Mesendoderm (in vitro differentiated cells): Measurements from ENCODE around the gene PKN2.

Experiments used
- DNase-seq: peaks from one replicate; pipeline ENCODE4 v3.0.0; 2013
- H2AK5ac ChIP-seq: 2 replicates; pipeline ENCODE4 v1.6.1; 2013; ENCODE audit warnings: low read length, inconsistent platforms
- H2BK120ac ChIP-seq: 2 replicates; pipeline ENCODE4 v1.6.1; 2013; ENCODE audit warnings: low read depth, mild to moderate bottlenecking, low read length, moderate library complexity, mixed read lengths
- H2BK15ac ChIP-seq: replicated peaks from 2 replicates; pipeline ENCODE4 v1.6.1; 2013; ENCODE audit warnings: low read depth, mild to moderate bottlenecking, moderate library complexity
- H2BK5ac ChIP-seq: 2 replicates; pipeline ENCODE4 v1.6.1; 2013; ENCODE audit warnings: low read length, inconsistent platforms
- H3K18ac ChIP-seq: 2 replicates; pipeline ENCODE4 v1.6.1; 2013; ENCODE audit warnings: mild to moderate bottlenecking, low read length, mixed read lengths
- H3K23ac ChIP-seq: one replicate; pipeline ENCODE4 v1.6.1; 2013; ENCODE audit warnings: low read length
- H3K27ac ChIP-seq: 2 replicates; pipeline ENCODE4 v1.5.1; 2013; ENCODE audit warnings: low read depth, mild to moderate bottlenecking, inconsistent platforms, low read length, moderate library complexity
- H3K27me3 ChIP-seq: 2 replicates; pipeline ENCODE4 v1.6.1; 2013; ENCODE audit warnings: low read length, control low read depth, mild to moderate bottlenecking, inconsistent platforms; ENCODE audit not compliant: insufficient read depth, poor library complexity
- H3K36me3 ChIP-seq: 2 replicates; pipeline ENCODE4 v1.6.1; 2013; ENCODE audit warnings: low read length, inconsistent platforms; ENCODE audit not compliant: control insufficient read depth, insufficient read depth
- H3K4ac ChIP-seq: one replicate; pipeline ENCODE4 v1.6.1; 2013; ENCODE audit warnings: low read depth, mild to moderate bottlenecking, low read length, moderate library complexity
- H3K4me1 ChIP-seq: 2 replicates; pipeline ENCODE4 v1.6.1; 2013; ENCODE audit warnings: low read depth, low read length, inconsistent platforms; ENCODE audit not compliant: control insufficient read depth
- H3K4me2 ChIP-seq: 2 replicates; pipeline ENCODE4 v1.6.1; 2013; ENCODE audit warnings: low read length
- H3K4me3 ChIP-seq: 2 replicates; pipeline ENCODE4 v1.5.1; 2013; ENCODE audit warnings: mild to moderate bottlenecking, low read length
- H3K56ac ChIP-seq: one replicate; pipeline ENCODE4 v1.6.1; 2013; ENCODE audit warnings: low read length
- H3K79me1 ChIP-seq: 2 replicates; pipeline ENCODE4 v1.6.1; 2013; ENCODE audit warnings: low read length, inconsistent platforms
- H3K79me2 ChIP-seq: 2 replicates; pipeline ENCODE4 v1.6.1; 2013; ENCODE audit warnings: mild to moderate bottlenecking, low read length; ENCODE audit not compliant: control insufficient read depth, insufficient read depth
- H3K9ac ChIP-seq: 2 replicates; pipeline ENCODE4 v1.6.1; 2013; ENCODE audit warnings: low read length, inconsistent platforms
- H4K5ac ChIP-seq: one replicate; pipeline ENCODE4 v1.6.1; 2013; ENCODE audit warnings: low read length
- H4K8ac ChIP-seq: one replicate; pipeline ENCODE4 v1.6.1; 2013; ENCODE audit warnings: low read depth, mild to moderate bottlenecking, control low read depth, low read length, moderate library complexity
- WGBS: extraction: QIAGEN DNeasy Blood & Tissue Kit; methylation state at CpG from one replicate; pipeline ENCODE4 v1.1.7; 2013; ENCODE audit warnings: low lambda C conversion rate, missing lambda C conversion rate; ENCODE audit not compliant: insufficient coverage; ENCODE audit errors: extremely low coverage; 5-methylcytosine and 5-hydroxymethylcytosine counted together

The PKN2 gene

GRCh38 chr1:88655140-88655539 lies 28.9 kb upstream of the PKN2 start:
- H2BK120ac ChIP-seq, result no peak overlapping the region
- no peak for DNase-seq
- no CpG with 5 or more reads among the region's 1 CpG for WGBS

GRCh38 chr1:88655685-88656299 lies 28.3 kb upstream of the PKN2 start:
- no peaks in the 10 kb centered on the region for H3K79me2 ChIP-seq
- no peak overlapping the region for H4K5ac ChIP-seq
- H3K27ac ChIP-seq, result no peak overlapping the region
- no peak overlapping the region for H3K9ac ChIP-seq
- no peaks in the 10 kb centered on the region for H3K36me3 ChIP-seq
- H3K18ac ChIP-seq, result no peak overlapping the region
- H3K4ac ChIP-seq, result no peak overlapping the region
- H4K8ac ChIP-seq, result no peak overlapping the region
- H3K27me3 ChIP-seq, result no peaks in the 10 kb centered on the region
- WGBS, result no CpG with 5 or more reads among the region's 3 CpGs
- H2BK120ac ChIP-seq, result no peak overlapping the region
- no peak overlapping the region for H3K4me3 ChIP-seq
- H3K79me1 ChIP-seq, result no peaks in the 10 kb centered on the region
- no peak overlapping the region for H2BK15ac ChIP-seq
- no peak overlapping the region for H3K23ac ChIP-seq
- DNase-seq, result no peak
- H3K56ac ChIP-seq, result no peak overlapping the region
- H3K4me1 ChIP-seq, result peaks cover 2% of the 10 kb centered on the region
- H2BK5ac ChIP-seq, result no peak overlapping the region
- no peak overlapping the region for H3K4me2 ChIP-seq
- H2AK5ac ChIP-seq, result no peak overlapping the region

More at GRCh38 chr1:88655140-88655539, 28.9 kb upstream of the PKN2 start:
- Histone ChIP-seq H3K56ac (no peak overlapping the region), H3K4ac (no peak overlapping the region), H3K4me1 (peaks cover 2% of the 10 kb centered on the region), H3K79me2 (no peaks in the 10 kb centered on the region), H3K36me3 (no peaks in the 10 kb centered on the region), H3K4me3 (no peak overlapping the region), H3K27me3 (no peaks in the 10 kb centered on the region), H3K9ac (no peak overlapping the region), H3K23ac (no peak overlapping the region), H4K5ac (no peak overlapping the region), H3K4me2 (no peak overlapping the region), H3K79me1 (no peaks in the 10 kb centered on the region), H2BK15ac (no peak overlapping the region), H3K18ac (no peak overlapping the region), H2BK5ac (no peak overlapping the region), H4K8ac (no peak overlapping the region), H3K27ac (no peak overlapping the region), H2AK5ac (no peak overlapping the region)

- Histone ChIP-seq H3K4me3 (no peak overlapping the region), H4K8ac (no peak overlapping the region), H3K27me3 (no peaks in the 10 kb centered on the region), H2AK5ac (no peak overlapping the region), H4K5ac (no peak overlapping the region), H3K4me2 (no peak overlapping the region), H3K4ac (no peak overlapping the region), H3K18ac (no peak overlapping the region), H3K27ac (no peak overlapping the region), H2BK5ac (no peak overlapping the region), H2BK120ac (no peak overlapping the region), H3K56ac (no peak overlapping the region), H3K23ac (no peak overlapping the region), H3K36me3 (no peaks in the 10 kb centered on the region), H2BK15ac (no peak overlapping the region), H3K4me1 (no peaks in the 10 kb centered on the region), H3K79me2 (no peaks in the 10 kb centered on the region), H3K9ac (no peak overlapping the region), H3K79me1 (no peaks in the 10 kb centered on the region)
- DNase-seq, result no peak
- no CpG with 5 or more reads among the region's 3 CpGs for WGBS
These were observed 25.7 kb upstream of the PKN2 start for GRCh38 chr1:88658419-88658818.

- Histone ChIP-seq H3K36me3 (no peaks in the 10 kb centered on the region), H3K18ac (no peak overlapping the region), H3K56ac (no peak overlapping the region), H4K8ac (no peak overlapping the region), H3K9ac (no peak overlapping the region), H2BK120ac (no peak overlapping the region), H3K27ac (no peak overlapping the region), H3K4me2 (no peak overlapping the region), H3K27me3 (no peaks in the 10 kb centered on the region), H3K79me2 (no peaks in the 10 kb centered on the region), H2AK5ac (no peak overlapping the region), H3K79me1 (no peaks in the 10 kb centered on the region), H2BK5ac (no peak overlapping the region), H2BK15ac (no peak overlapping the region), H3K4me3 (no peak overlapping the region), H3K4ac (no peak overlapping the region), H3K4me1 (no peaks in the 10 kb centered on the region), H3K23ac (no peak overlapping the region), H4K5ac (no peak overlapping the region)
- no peak for DNase-seq
These were observed 24.5 kb upstream of the PKN2 start for GRCh38 chr1:88659552-88659951.

GRCh38 chr1:88661188-88661587 lies 22.9 kb upstream of the PKN2 start:
- peak overlapping the region; percentile 57 for H2BK15ac ChIP-seq
- no peaks in the 10 kb centered on the region for H3K36me3 ChIP-seq
- H3K56ac ChIP-seq, result no peak overlapping the region
- no peak overlapping the region for H2AK5ac ChIP-seq
- H4K8ac ChIP-seq, result no peak overlapping the region
- H3K18ac ChIP-seq, result peak overlapping the region; percentile 39
- H3K4me2 ChIP-seq, result no peak overlapping the region
- no peaks in the 10 kb centered on the region for H3K79me2 ChIP-seq
- WGBS, result no CpG with 5 or more reads among the region's 4 CpGs
- H4K5ac ChIP-seq, result no peak overlapping the region
- no peak overlapping the region for H2BK120ac ChIP-seq
- no peaks in the 10 kb centered on the region for H3K4me1 ChIP-seq
- H3K9ac ChIP-seq, result no peak overlapping the region
- no peaks in the 10 kb centered on the region for H3K27me3 ChIP-seq
- no peaks in the 10 kb centered on the region for H3K79me1 ChIP-seq
- no peak overlapping the region for H3K4ac ChIP-seq
- H3K27ac ChIP-seq, result no peak overlapping the region
- H3K4me3 ChIP-seq, result no peak overlapping the region
- no peak overlapping the region for H2BK5ac ChIP-seq
- H3K23ac ChIP-seq, result no peak overlapping the region
- peak; percentile 43 for DNase-seq
